ENCODE data around the gene CIAO3. TPM values are rescaled to one million over a fixed set of nuclear protein-coding genes. Genes with fewer than 3 reads are reported as not detected.

CIAO3 gene
- total and polyA plus RNA-seq, 10 of the 15 experiments (the other 5 are each of a cell fraction or from before 2014, with no cell fraction given) = 1.4 to 37.5 (median 30.8) TPM

DNA sequence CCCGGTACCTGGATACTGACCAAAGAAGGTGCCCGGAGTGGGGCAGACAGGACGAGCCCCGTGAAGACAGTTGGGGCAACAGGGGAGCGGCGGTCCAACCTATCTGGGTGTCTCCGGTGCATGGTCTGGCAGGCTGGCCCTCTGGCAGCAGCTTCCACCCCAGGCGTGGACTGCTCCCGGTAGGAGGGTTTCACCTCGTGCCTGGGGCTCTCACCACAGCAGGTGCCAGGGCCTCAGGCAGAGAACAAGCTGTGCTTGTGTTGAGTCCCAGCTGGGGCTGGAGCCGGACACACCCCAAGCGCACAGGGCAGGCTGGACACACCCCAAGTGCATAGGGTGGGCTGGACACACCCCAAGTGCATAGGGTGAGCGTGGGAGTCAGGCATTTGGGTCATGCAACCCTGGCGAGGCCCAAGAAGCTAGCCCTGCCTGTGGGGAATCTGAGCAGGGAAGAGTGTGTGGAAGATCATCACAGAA, 33.7 kb downstream of the CIAO3 start:
- no TSS peak for BruUV-seq (replicated peaks)
- H3K27me3 ChIP-seq (replicated peaks in 1 of 2; ENCODE audit: control insufficient read depth in 2 of 2, insufficient read depth in 2 of 2, low read length in 1 of 2) = peaks cover 0 to 9% of the 10 kb centered on the region in 2 experiments; a peak in 2 of 4 replicates
- in situ Hi-C loops (cut with MboI) = no loop called here
- ATAC-seq = no peak
- no peaks in the 10 kb centered on the region for H3K9me3 ChIP-seq (replicated peaks; ENCODE audit: control insufficient read depth, insufficient read depth, low read length)
- H2AFZ ChIP-seq (ENCODE audit: control insufficient read depth, low read depth, low read length) = no peak overlapping the region
- WGBS (ENCODE audit: insufficient coverage, insufficient replicate concordance, low lambda C conversion rate, missing lambda C conversion rate) = 21% methylated on average over 14 of the region's 14 CpGs
- no peak overlapping the region for H3K4me3 ChIP-seq
- intact Hi-C loops (cut with micrococcal nuclease; ENCODE audit: unreplicated experiment) = no loop called here
- DNase-seq (ENCODE audit: low read depth, low spot score) = no peak
- no peaks in the 10 kb centered on the region for H4K20me1 ChIP-seq (ENCODE audit: control insufficient read depth, insufficient read depth)
- H3K4me2 ChIP-seq (ENCODE audit: control insufficient read depth, insufficient read depth) = no peak overlapping the region
- H3K4me1 ChIP-seq (ENCODE audit: control insufficient read depth, insufficient read depth, low read length) = no peaks in the 10 kb centered on the region
- ChIA-PET CTCF (no interaction called here), SMC1A (ENCODE audit: uncharacterized antibody, unreplicated experiment) (no interaction called here), POLR2A (no interaction called here), RAD21 (ENCODE audit: unreplicated experiment) (no interaction called here)
- FAIRE-seq = no peak
- no peak overlapping the region for H3K9ac ChIP-seq (ENCODE audit: control insufficient read depth, insufficient read depth, low read length)
- no peaks in the 10 kb centered on the region for H3K79me2 ChIP-seq (ENCODE audit: control insufficient read depth, insufficient read depth, low read length)
- no peaks in the 10 kb centered on the region for H3K36me3 ChIP-seq (ENCODE audit: control insufficient read depth in 2 of 2, insufficient read depth in 2 of 2, low read length in 1 of 2)
- H3K27ac ChIP-seq (ENCODE audit: control insufficient read depth, insufficient read depth) = no peak overlapping the region
- TF ChIP-seq CHD1 (IDR thresholded peaks at IDR 0.05; ENCODE audit: low read depth, low read length) = no peak
- TF ChIP-seq ZNF592 (IDR thresholded peaks at IDR 0.05) = no peak
- TF ChIP-seq RELA (IDR thresholded peaks at IDR 0.05; ENCODE audit: borderline replicate concordance, partially characterized antibody) = no peak
- TF ChIP-seq BHLHE40 (IDR thresholded peaks at IDR 0.05; ENCODE audit: borderline replicate concordance in 1 of 2, low read depth in 2 of 2, low read length in 1 of 2) = no peak
- no peak for TF ChIP-seq NFYA (IDR thresholded peaks at IDR 0.05; ENCODE audit: borderline replicate concordance, low read depth, low read length)
- TF ChIP-seq, protein P1, sequence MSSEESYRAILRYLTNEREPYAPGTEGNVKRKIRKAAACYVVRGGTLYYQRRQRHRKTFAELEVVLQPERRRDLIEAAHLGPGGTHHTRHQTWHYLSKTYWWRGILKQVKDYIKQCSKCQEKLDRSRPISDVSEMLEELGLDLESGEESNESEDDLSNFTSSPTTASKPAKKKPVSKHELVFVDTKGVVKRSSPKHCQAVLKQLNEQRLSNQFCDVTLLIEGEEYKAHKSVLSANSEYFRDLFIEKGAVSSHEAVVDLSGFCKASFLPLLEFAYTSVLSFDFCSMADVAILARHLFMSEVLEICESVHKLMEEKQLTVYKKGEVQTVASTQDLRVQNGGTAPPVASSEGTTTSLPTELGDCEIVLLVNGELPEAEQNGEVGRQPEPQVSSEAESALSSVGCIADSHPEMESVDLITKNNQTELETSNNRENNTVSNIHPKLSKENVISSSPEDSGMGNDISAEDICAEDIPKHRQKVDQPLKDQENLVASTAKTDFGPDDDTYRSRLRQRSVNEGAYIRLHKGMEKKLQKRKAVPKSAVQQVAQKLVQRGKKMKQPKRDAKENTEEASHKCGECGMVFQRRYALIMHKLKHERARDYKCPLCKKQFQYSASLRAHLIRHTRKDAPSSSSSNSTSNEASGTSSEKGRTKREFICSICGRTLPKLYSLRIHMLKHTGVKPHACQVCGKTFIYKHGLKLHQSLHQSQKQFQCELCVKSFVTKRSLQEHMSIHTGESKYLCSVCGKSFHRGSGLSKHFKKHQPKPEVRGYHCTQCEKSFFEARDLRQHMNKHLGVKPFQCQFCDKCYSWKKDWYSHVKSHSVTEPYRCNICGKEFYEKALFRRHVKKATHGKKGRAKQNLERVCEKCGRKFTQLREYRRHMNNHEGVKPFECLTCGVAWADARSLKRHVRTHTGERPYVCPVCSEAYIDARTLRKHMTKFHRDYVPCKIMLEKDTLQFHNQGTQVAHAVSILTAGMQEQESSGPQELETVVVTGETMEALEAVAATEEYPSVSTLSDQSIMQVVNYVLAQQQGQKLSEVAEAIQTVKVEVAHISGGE (CRISPR knock-in tag; IDR thresholded peaks at IDR 0.05) = no peak
- TF ChIP-seq ZZZ3 (IDR thresholded peaks at IDR 0.05; ENCODE audit: control insufficient read depth, insufficient read length, low read depth) = no peak
- TF ChIP-seq CBX5 (IDR thresholded peaks at IDR 0.05; ENCODE audit: low read depth) = no peak
- no peak for TF ChIP-seq CBX3 (IDR thresholded peaks at IDR 0.05; ENCODE audit: borderline replicate concordance, low read depth)
- no peak for TF ChIP-seq FOXK2 (IDR thresholded peaks at IDR 0.05)
- TF ChIP-seq BCL3 (IDR thresholded peaks at IDR 0.05; ENCODE audit: borderline replicate concordance, insufficient read depth, low read depth, low read length, poor library complexity, severe bottlenecking) = no peak
- no peak for TF ChIP-seq CEBPB (IDR thresholded peaks at IDR 0.05; ENCODE audit: borderline replicate concordance in 1 of 2, low read depth in 2 of 2, low read length in 2 of 2)
- TF ChIP-seq MAX (IDR thresholded peaks at IDR 0.05; ENCODE audit: low read depth, low read length) = no peak
- TF ChIP-seq MEF2B (IDR thresholded peaks at IDR 0.05; ENCODE audit: partially characterized antibody, poor library complexity, severe bottlenecking) = no peak
- no peak for TF ChIP-seq MTA3 (IDR thresholded peaks at IDR 0.05; ENCODE audit: borderline replicate concordance, low read length)

Measured in GM12878 (cell line).